GM18909 (cell line): ENCODE results near the gene KLHL1.

Experiments used
- ATAC-seq: cut with Tn5 transposase; IDR thresholded peaks from one replicate; pipeline ENCODE4 v1.9.1; 2021; ENCODE audit warnings: mild to moderate bottlenecking; ENCODE audit not compliant: unreplicated experiment, poor library complexity

Gene KLHL1

GRCh38 chr13:69706807-69707206 is 401.4 kb downstream of the KLHL1 start:
- no peak for ATAC-seq

GRCh38 chr13:69704311-69704710 is 403.9 kb downstream of the KLHL1 start:
- no peak for ATAC-seq

DNA sequence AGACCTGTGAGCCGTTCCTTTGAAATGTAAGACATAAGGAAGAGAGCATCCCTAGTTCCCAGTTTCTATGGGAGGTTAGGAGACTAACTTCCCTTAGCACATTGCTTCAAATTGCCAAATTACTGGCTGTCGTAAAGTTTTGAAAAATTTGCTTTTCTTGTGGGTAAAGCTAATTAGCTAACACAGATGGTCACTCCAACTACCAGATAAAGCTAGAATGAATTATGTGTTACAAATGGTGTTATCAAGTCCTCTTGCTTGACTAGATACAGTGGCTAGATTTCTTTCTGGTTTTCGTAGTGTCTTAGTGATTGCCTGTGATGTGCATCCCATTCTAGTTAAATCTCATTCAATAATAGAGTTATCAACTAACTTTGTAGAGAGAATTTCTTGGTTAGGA is 417.3 kb downstream of the KLHL1 start:
- ATAC-seq = no peak

DNA sequence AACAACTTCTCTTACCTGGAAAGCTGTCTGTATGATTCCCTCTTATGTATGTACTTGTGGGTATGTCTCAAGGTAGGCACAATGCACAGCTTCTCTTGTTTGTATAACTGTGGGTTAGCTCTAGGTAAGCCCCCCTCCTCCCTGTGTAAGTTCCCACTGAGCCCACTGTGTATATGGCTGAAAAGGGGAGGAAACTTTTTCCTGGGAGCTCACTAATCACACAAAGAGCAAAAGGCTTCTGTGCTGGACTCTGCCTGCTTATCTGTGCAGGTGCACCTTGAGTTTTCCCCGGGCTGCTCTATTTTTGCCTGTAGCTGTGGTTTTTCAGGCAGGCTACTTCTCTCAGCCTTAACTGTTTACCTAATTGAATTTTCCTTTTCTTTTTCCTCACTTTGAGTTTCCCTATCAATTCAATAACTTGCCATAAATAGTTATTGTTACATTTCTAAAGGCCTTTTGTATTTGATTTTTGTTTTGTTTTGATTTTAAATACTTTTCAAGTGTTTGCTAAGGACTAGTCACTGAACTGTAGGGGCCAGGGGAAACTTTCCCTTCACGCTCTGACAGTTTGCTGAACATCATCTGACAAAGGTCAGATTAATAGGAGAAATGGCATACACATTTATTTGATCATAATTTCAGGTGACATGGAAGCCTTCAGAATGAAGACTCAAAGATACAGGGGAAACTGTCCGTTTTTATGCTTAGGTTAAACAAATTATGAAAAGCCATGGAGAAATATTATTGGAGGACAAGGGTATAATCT is 424.1 kb downstream of the KLHL1 start:
- no peak for ATAC-seq

GRCh38 chr13:69681722-69682121 is 426.5 kb downstream of the KLHL1 start:
- ATAC-seq = no peak

- no peak for ATAC-seq
These were observed 430.9 kb downstream of the KLHL1 start for GRCh38 chr13:69677343-69677742.

DNA sequence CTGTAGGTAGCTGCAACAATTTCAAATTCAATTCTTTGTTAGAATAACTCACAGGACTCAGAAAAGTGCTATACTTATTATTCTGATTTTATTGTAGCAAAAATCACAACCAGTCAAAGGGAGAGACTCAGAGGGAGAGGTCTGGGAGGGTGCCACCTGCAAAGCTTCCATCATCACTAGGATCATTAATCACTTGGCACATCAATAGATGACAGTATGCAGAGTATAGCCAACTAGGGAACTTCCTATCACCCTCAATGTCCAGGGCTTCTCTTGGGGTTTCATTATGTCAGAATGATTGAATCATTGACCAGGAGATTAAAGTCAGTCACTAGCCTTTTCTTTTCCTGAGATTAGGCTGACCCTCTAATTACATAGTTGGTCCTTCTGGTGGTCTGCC is 432.0 kb downstream of the KLHL1 start:
- no peak for ATAC-seq

GRCh38 chr13:69660155-69660554 is 448.1 kb downstream of the KLHL1 start:
- ATAC-seq = no peak

DNA sequence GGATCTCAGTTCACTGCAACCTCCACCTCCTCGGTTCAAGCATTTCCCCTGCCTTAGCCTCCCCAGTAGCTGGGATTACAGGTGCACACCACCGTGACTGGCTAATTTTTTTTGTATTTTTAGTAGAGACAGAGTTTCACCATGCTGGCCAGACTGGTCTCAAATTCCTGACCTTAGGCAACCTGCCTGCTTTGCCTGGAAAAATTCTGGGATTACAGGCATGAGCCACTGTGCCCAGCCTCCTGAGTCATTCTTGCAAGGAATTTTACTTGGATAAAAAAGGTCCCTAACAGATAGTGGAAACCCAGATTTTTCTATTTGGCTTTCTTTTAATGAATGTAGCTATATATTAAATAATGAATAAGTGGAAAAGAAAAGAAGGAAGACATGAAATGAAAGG is 450.6 kb downstream of the KLHL1 start:
- ATAC-seq = no peak

- ATAC-seq = no peak
These were observed 453.9 kb downstream of the KLHL1 start for GRCh38 chr13:69654392-69654791.
